ENCODE measurements around the gene SUCLG2.
"Not testable (repeated sequence)": the region's sequence is repeated elsewhere in the genome, so short reads cannot be mapped to it uniquely, and the experiment has no call there.

Gene SUCLG2

DNA sequence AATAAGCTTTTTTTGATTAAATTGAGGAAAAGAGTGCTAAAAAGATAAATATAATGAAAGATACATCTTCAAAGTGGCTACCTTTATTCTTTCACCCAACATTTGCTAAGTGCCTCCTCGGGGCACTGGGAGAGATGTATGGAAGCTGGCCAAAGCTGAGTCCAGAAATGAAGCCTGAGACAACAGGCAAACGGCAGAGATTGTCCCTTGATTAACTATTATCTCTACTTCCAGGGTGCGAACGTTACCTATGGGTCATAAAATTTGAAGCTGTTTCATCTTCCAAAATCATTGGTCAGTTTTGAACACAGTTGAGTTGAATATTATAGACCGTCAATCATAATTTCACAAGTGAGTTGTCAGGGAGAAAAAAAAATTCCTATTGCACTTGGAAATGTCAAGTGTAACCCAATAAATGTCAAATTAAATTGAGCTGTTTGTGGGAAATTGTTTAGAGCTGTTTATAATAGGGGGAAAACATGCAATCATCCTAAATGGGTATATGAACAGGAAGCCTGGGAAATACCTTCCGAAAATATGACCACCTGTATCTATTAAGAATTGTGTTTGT lies 73.9 kb downstream of the SUCLG2 start:
- no peak for TF ChIP-seq POLR2A (IDR thresholded peaks at IDR 0.05; ENCODE audit: low read depth, low read length)
- DNase-seq (ENCODE audit: insufficient read length, low spot score) (no peak), FAIRE-seq (no peak)

- DNase-seq (ENCODE audit: insufficient read length, low spot score) (no peak), FAIRE-seq (no peak)
- no peak for TF ChIP-seq POLR2A (IDR thresholded peaks at IDR 0.05; ENCODE audit: low read depth, low read length)
These were observed 76.0 kb downstream of the SUCLG2 start for GRCh38 chr3:67578416-67578815.

DNA sequence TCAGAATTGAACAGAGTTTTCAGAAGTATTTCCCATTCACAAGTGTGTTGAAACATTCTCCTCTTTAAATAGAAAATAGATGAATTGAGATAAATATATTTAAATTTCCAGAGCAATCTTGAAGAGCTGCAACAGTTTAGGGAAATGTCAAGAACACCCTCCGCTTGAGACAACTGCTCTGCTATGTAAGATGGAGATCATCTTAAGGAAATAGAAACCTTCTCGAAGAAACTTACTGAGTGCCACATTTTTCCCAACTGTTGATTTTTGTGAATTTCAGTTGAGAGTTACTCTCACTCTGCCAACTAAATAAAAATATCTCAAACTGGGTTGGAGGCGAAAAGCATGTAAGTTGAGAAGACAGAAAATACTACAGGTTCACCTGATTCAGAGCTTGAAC lies 78.0 kb downstream of the SUCLG2 start:
- TF ChIP-seq POLR2A (IDR thresholded peaks at IDR 0.05; ENCODE audit: low read depth, low read length), result no peak
- no peak for FAIRE-seq

GRCh38 chr3:67569324-67569723 lies 85.1 kb downstream of the SUCLG2 start:
- FAIRE-seq (no peak), DNase-seq (ENCODE audit: insufficient read length, low spot score) (no peak)
- TF ChIP-seq POLR2A (IDR thresholded peaks at IDR 0.05; ENCODE audit: low read depth, low read length), result no peak

More for the DNA sequence above, 78.0 kb downstream of the SUCLG2 start:
- no peak for DNase-seq (ENCODE audit: insufficient read length, low spot score)

- no peak for TF ChIP-seq POLR2A (IDR thresholded peaks at IDR 0.05; ENCODE audit: low read depth, low read length)
- no peak for FAIRE-seq
- DNase-seq (ENCODE audit: insufficient read length, low spot score), result no peak
These were observed 86.5 kb downstream of the SUCLG2 start for GRCh38 chr3:67567893-67568292.

- no peak for TF ChIP-seq POLR2A (IDR thresholded peaks at IDR 0.05; ENCODE audit: low read depth, low read length)
- DNase-seq (ENCODE audit: insufficient read length, low spot score) (no peak), FAIRE-seq (no peak)
These were observed 89.4 kb downstream of the SUCLG2 start for GRCh38 chr3:67564973-67565372.

- FAIRE-seq (no peak), DNase-seq (ENCODE audit: insufficient read length, low spot score) (no peak)
- TF ChIP-seq POLR2A (IDR thresholded peaks at IDR 0.05; ENCODE audit: low read depth, low read length), result no peak
These were observed 90.4 kb downstream of the SUCLG2 start for GRCh38 chr3:67564008-67564407.

DNA sequence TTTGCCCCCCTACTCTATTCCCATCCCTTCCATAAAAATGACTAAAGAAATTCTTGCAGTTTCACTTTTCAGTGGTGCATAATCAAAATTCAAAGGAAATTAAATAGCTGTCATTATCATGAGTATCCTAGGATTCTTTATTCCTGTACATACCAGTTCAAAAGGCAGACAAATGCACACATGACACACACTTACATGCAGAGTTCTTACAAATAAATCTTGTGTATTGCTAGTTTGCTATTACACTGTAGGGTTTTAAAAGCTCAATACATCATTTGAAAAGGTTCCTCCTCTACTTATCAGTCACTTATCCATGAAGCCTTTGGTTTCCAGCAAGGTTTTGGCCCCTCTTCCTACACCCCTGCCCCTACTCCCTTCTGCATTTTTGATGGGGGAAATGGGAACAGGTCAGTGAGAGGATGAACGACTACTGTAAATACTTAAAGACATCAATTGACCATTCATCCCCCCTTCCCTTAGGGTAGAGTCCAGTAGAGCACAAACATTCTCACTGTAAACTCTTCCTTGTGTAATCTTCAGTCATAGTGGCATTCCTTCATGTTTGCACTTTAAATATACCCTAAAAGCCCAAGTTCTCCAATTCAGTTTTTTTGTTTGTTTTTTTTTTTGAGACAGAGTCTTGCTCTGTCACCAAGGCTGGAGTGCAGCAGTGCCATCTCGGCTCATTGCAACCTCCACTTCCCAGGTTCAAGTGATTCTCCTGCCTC lies 92.6 kb downstream of the SUCLG2 start:
- DNase-seq (ENCODE audit: insufficient read length, low spot score) (no peak), FAIRE-seq (no peak)
- no peak for TF ChIP-seq POLR2A (IDR thresholded peaks at IDR 0.05; ENCODE audit: low read depth, low read length)

DNA sequence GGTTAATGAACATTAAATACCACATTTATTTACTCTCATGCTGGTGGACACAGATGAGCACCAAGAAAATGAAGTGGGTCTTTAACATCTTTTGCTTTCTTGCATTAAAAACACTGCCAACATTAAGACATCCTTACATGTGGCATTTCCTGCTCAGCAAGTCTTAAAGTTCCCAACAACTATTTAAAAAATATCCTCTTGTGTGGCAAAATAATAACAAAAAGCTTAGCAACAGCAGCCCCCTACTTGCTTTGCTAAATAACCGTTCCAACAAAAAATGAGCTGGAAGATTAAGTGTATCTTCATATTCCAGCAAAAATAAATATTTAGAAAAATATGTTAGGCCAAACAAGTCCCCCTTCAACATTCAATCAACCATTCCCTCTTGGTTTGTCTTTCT lies 93.1 kb downstream of the SUCLG2 start:
- TF ChIP-seq POLR2A (IDR thresholded peaks at IDR 0.05; ENCODE audit: low read depth, low read length), result no peak
- DNase-seq (ENCODE audit: insufficient read length, low spot score), result no peak
- FAIRE-seq, result no peak

DNA sequence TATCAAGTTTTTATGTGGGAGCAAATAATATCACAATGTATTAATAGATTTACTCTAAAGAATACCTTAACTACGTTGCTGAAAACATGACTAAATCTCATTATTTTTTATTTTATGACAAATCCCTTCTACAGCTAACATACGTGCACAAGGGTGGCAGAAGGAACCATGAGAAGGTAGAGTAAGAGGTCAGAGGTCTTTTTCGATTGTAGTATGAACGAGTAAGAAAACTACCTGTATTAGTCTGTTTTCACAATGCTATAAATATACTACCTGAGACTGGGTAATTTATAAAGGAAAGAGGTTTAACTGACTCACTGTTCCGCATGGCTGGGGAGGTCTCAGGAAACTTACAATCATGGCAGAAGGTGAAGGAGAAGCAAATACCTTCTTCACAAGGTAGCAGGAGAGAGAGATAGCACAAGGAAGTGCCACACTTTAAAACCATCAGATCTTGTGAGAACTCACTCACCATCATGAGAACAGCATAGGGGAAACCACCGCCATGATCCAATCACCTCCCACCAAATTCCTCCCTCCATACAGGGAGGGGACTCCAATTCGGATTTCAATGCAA lies 95.3 kb downstream of the SUCLG2 start:
- no peak for FAIRE-seq
- no peak for TF ChIP-seq POLR2A (IDR thresholded peaks at IDR 0.05; ENCODE audit: low read depth, low read length)
- no peak for DNase-seq (ENCODE audit: insufficient read length, low spot score)

DNA sequence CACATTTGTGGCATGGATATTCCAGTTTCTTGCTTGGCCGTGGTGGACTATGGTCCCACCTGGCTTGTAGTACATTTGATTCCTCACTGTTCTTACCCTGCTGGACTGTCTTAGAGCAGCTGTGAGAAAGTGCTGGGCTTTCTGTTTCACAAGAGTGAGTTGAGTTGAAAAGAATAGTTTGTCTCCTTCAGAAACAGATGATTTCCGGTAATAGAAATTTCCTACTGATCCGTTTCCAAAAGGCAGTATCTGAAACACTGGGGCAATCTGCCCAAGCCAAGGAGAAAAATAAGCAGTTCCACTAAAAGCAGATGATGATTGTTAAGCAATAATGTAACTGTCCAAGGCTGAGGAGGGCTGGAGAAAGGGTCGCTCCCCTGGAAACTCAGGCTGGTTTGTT lies 96.0 kb downstream of the SUCLG2 start:
- no peak for TF ChIP-seq POLR2A (IDR thresholded peaks at IDR 0.05; ENCODE audit: low read depth, low read length)
- no peak for FAIRE-seq
- no peak for DNase-seq (ENCODE audit: insufficient read length, low spot score)

DNA sequence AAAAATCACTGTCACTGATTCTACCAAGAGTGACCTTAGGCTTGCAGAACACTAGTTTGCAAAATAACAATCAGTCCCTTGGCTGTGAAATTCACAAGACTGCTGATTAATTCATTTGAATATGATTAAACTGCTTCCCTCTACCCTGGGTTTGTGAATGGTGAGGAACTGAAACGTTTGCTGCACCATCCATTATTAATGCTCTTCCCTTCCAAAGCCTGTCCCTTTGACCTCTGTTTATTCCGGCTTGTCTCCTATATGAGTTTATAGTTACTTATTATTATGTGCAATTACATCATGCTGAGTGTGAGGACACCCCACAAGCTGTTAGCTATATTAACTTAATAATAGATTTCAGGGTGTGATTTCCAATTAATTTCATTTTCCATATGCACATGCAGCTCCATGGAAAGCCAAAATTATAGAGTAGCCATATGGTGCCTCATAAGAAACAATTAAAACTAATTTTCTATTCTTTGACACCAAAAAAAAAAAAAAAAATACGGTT lies 96.5 kb downstream of the SUCLG2 start:
- TF ChIP-seq POLR2A (IDR thresholded peaks at IDR 0.05; ENCODE audit: low read depth, low read length), result no peak
- FAIRE-seq, result no peak

GRCh38 chr3:67551361-67552016 lies 102.9 kb downstream of the SUCLG2 start:
- FAIRE-seq (no peak), DNase-seq (ENCODE audit: insufficient read length, low spot score) (no peak)
- TF ChIP-seq POLR2A (IDR thresholded peaks at IDR 0.05; ENCODE audit: low read depth, low read length), result no peak

More for the DNA sequence above, 96.5 kb downstream of the SUCLG2 start:
- DNase-seq (ENCODE audit: insufficient read length, low spot score), result no peak

- no peak for FAIRE-seq
- TF ChIP-seq POLR2A (IDR thresholded peaks at IDR 0.05; ENCODE audit: low read depth, low read length), result no peak
- DNase-seq (ENCODE audit: insufficient read length, low spot score), result no peak
These were observed 103.9 kb downstream of the SUCLG2 start for GRCh38 chr3:67550541-67550940.

DNA sequence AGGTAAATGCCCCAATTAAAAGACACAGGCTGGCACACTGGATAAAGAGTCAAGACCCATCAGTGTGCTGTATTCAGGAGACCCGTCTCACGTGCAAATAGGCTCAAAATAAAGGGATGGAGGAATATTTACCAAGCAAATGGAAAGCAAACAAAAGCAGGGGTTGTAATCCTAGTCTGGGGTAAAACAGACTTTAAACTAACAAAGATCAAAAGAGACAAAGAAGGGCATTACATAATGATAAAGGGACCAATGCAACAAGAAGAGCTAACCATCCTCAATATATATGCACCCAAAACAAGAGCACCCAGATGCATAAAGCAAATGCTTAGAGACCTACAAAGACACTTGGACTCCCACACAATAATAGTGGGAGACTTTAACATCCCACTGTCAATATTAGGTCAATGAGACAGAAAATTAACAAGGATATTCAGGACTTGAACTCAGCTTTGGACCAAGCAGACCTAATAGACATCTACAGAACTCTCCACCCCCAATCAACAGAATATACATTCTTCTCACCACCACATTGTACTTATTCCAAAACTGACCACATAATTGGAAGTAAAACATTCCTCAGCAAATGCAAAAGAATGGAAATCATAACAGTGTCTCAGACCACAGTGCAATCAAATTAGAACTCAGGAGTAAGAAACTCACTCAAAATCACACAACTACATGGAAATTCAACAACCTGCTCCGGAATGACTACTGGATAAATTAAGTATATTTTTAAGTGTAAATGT lies 111.7 kb downstream of the SUCLG2 start:
- FAIRE-seq; DNase-seq (ENCODE audit: insufficient read length, low spot score): not testable (repeated sequence)

Measured in H54 (cell line).